DMS153 (cell line): Measurements from ENCODE around the gene USP24.

Experiments used
- DNase-seq: peaks from one replicate; lab custom pipeline; 2025; lab: John Stamatoyannopoulos, UW

The USP24 gene

GRCh38 chr1:55156093-55156492 is 59.1 kb downstream of the USP24 start:
- no peak for DNase-seq

- peak; percentile 4 for DNase-seq
Observed at GRCh38 chr1:55155522-55155921, 59.6 kb downstream of the USP24 start.

- no peak for DNase-seq
Observed at GRCh38 chr1:55154616-55155015, 60.5 kb downstream of the USP24 start.

- DNase-seq: no peak
Observed at GRCh38 chr1:55153031-55153430, 62.1 kb downstream of the USP24 start.

GRCh38 chr1:55150880-55151588 is 64.1 kb downstream of the USP24 start:
- no peak for DNase-seq

- no peak for DNase-seq
Observed at GRCh38 chr1:55148676-55149075, 66.5 kb downstream of the USP24 start.

- no peak for DNase-seq
Observed at GRCh38 chr1:55147524-55147923, 67.6 kb downstream of the USP24 start.

GRCh38 chr1:55146781-55147180 is 68.4 kb downstream of the USP24 start:
- no peak for DNase-seq

- DNase-seq: no peak
Observed at GRCh38 chr1:55144886-55145285, 70.3 kb downstream of the USP24 start.

GRCh38 chr1:55143684-55144083 is 71.5 kb downstream of the USP24 start:
- DNase-seq: peak; percentile 0

GRCh38 chr1:55141295-55141893 is 73.8 kb downstream of the USP24 start:
- no peak for DNase-seq

GRCh38 chr1:55140546-55140983 is 74.6 kb downstream of the USP24 start:
- DNase-seq: peak; percentile 74

- DNase-seq: no peak
Observed at GRCh38 chr1:55140137-55140536, 75.0 kb downstream of the USP24 start.

- DNase-seq: no peak
Observed at GRCh38 chr1:55138823-55139222, 76.3 kb downstream of the USP24 start.

- no peak for DNase-seq
Observed at GRCh38 chr1:55134152-55134808, 80.9 kb downstream of the USP24 start.

- no peak for DNase-seq
Observed at GRCh38 chr1:55131801-55132200, 83.4 kb downstream of the USP24 start.

GRCh38 chr1:55131218-55131617 is 83.9 kb downstream of the USP24 start:
- DNase-seq: no peak

GRCh38 chr1:55129194-55129728 is 85.9 kb downstream of the USP24 start:
- no peak for DNase-seq

GRCh38 chr1:55128418-55128995 is 86.7 kb downstream of the USP24 start:
- DNase-seq: no peak

GRCh38 chr1:55127827-55128343 is 87.3 kb downstream of the USP24 start:
- DNase-seq: no peak

GRCh38 chr1:55124470-55124869 is 90.7 kb downstream of the USP24 start:
- DNase-seq: no peak

- no peak for DNase-seq
Observed at GRCh38 chr1:55120538-55120937, 94.6 kb downstream of the USP24 start.
